ENCODE data around the gene GPR162.

GRCh38 chr12:6823182-6824084 lies 1.8 kb downstream of the GPR162 start:
- TF ChIP-seq PKNOX1 (IDR thresholded peaks at IDR 0.05), result no peak
- TF ChIP-seq BHLHE40 (IDR thresholded peaks at IDR 0.05; ENCODE audit: borderline replicate concordance), result no peak
- TF ChIP-seq CTBP1 (IDR thresholded peaks at IDR 0.05; ENCODE audit: borderline replicate concordance), result no peak
- TF ChIP-seq FOXM1 (IDR thresholded peaks at IDR 0.05; ENCODE audit: borderline replicate concordance), result no peak
- TF ChIP-seq SUZ12 (IDR thresholded peaks at IDR 0.05), result no peak
- TF ChIP-seq TARDBP (IDR thresholded peaks at IDR 0.05), result no peak
- TF ChIP-seq ARNT (IDR thresholded peaks at IDR 0.05), result no peak
- TF ChIP-seq FOXA1 (IDR thresholded peaks at IDR 0.05), result no peak
- no peak for TF ChIP-seq SP1 (IDR thresholded peaks at IDR 0.05)
- no peak for TF ChIP-seq HDGF (IDR thresholded peaks at IDR 0.05; ENCODE audit: borderline replicate concordance)
